ENCODE measurements around the gene C5orf22.
"Not testable (repeated sequence)": the region's sequence is repeated elsewhere in the genome, so short reads cannot be mapped to it uniquely, and the experiment has no call there.

Gene C5orf22

GRCh38 chr5:31561946-31562345, 29.8 kb downstream of the C5orf22 start:
- Histone ChIP-seq H3K9ac (ENCODE audit: low read length) (no peak overlapping the region), H3K4me2 (ENCODE audit: low read depth, low read length) (no peak overlapping the region), H3K4me3 (ENCODE audit: low read length) (no peak overlapping the region), H3K27ac (ENCODE audit: low read length) (no peak overlapping the region), H3K27me3 (replicated peaks; ENCODE audit: insufficient read depth, low read length) (no peaks in the 10 kb centered on the region), H3F3A (ENCODE audit: insufficient read depth, low read length) (no peaks in the 10 kb centered on the region), H4K20me1 (ENCODE audit: insufficient read depth, low read length) (no peaks in the 10 kb centered on the region), H3K9me3 (replicated peaks; ENCODE audit: insufficient read depth, low read length) (no peaks in the 10 kb centered on the region), H3K79me2 (ENCODE audit: low read length) (no peaks in the 10 kb centered on the region), H3K36me3 (replicated peaks; ENCODE audit: insufficient read depth, low read length) (no peaks in the 10 kb centered on the region), H2AFZ (ENCODE audit: low read length) (no peak overlapping the region), H3K9me2 (replicated peaks; ENCODE audit: insufficient read depth, low read length) (no peaks in the 10 kb centered on the region), H3K4me1 (ENCODE audit: low read length) (no peaks in the 10 kb centered on the region)
- no peak for TF ChIP-seq CTCF (IDR thresholded peaks at IDR 0.05; ENCODE audit: low read length)
- no peak for TF ChIP-seq EZH2 (optimal IDR thresholded peaks at IDR 0.05; ENCODE audit: low read depth, low read length)
- no peak for TF ChIP-seq EZH2phosphoT487 (IDR thresholded peaks at IDR 0.05; ENCODE audit: low read length)
- DNase-seq = no peak

GRCh38 chr5:31563216-31563615, 31.1 kb downstream of the C5orf22 start:
- Histone ChIP-seq H3K27me3 (replicated peaks; ENCODE audit: insufficient read depth, low read length) (no peaks in the 10 kb centered on the region), H3K4me1 (ENCODE audit: low read length) (no peaks in the 10 kb centered on the region), H3K79me2 (ENCODE audit: low read length) (no peaks in the 10 kb centered on the region), H3K4me2 (ENCODE audit: low read depth, low read length) (no peak overlapping the region), H3F3A (ENCODE audit: insufficient read depth, low read length) (no peaks in the 10 kb centered on the region), H3K36me3 (replicated peaks; ENCODE audit: insufficient read depth, low read length) (no peaks in the 10 kb centered on the region), H3K9me2 (replicated peaks; ENCODE audit: insufficient read depth, low read length) (no peaks in the 10 kb centered on the region), H2AFZ (ENCODE audit: low read length) (no peak overlapping the region), H3K9ac (ENCODE audit: low read length) (no peak overlapping the region), H3K4me3 (ENCODE audit: low read length) (no peak overlapping the region), H3K9me3 (replicated peaks; ENCODE audit: insufficient read depth, low read length) (no peaks in the 10 kb centered on the region), H3K27ac (ENCODE audit: low read length) (no peak overlapping the region), H4K20me1 (ENCODE audit: insufficient read depth, low read length) (no peaks in the 10 kb centered on the region)
- DNase-seq = no peak
- TF ChIP-seq CTCF (IDR thresholded peaks at IDR 0.05; ENCODE audit: low read length) = no peak
- no peak for TF ChIP-seq EZH2phosphoT487 (IDR thresholded peaks at IDR 0.05; ENCODE audit: low read length)
- no peak for TF ChIP-seq EZH2 (optimal IDR thresholded peaks at IDR 0.05; ENCODE audit: low read depth, low read length)

- not testable (repeated sequence) for H4K20me1 ChIP-seq (ENCODE audit: insufficient read depth, low read length); H3K27me3 ChIP-seq (replicated peaks; ENCODE audit: insufficient read depth, low read length); H3K9ac ChIP-seq (ENCODE audit: low read length); DNase-seq; H3K9me2 ChIP-seq (replicated peaks; ENCODE audit: insufficient read depth, low read length); H3K27ac ChIP-seq (ENCODE audit: low read length); H3K4me1 ChIP-seq (ENCODE audit: low read length); H3K79me2 ChIP-seq (ENCODE audit: low read length); H3K9me3 ChIP-seq (replicated peaks; ENCODE audit: insufficient read depth, low read length); H2AFZ ChIP-seq (ENCODE audit: low read length); H3K4me3 ChIP-seq (ENCODE audit: low read length); H3K36me3 ChIP-seq (replicated peaks; ENCODE audit: insufficient read depth, low read length); H3K4me2 ChIP-seq (ENCODE audit: low read depth, low read length); H3F3A ChIP-seq (ENCODE audit: insufficient read depth, low read length)
These were observed 34.3 kb downstream of the C5orf22 start for GRCh38 chr5:31566362-31566761.

- no peak for DNase-seq
- H3K4me1 ChIP-seq (ENCODE audit: low read length) = no peaks in the 10 kb centered on the region
- no peaks in the 10 kb centered on the region for H3F3A ChIP-seq (ENCODE audit: insufficient read depth, low read length)
- no peak for TF ChIP-seq CTCF (IDR thresholded peaks at IDR 0.05; ENCODE audit: low read length)
- TF ChIP-seq EZH2 (optimal IDR thresholded peaks at IDR 0.05; ENCODE audit: low read depth, low read length) = no peak
- no peak for TF ChIP-seq EZH2phosphoT487 (IDR thresholded peaks at IDR 0.05; ENCODE audit: low read length)
- H3K9ac ChIP-seq (ENCODE audit: low read length) = no peak overlapping the region
- H3K4me2 ChIP-seq (ENCODE audit: low read depth, low read length) = no peak overlapping the region
- H3K27me3 ChIP-seq (replicated peaks; ENCODE audit: insufficient read depth, low read length) = no peaks in the 10 kb centered on the region
- H2AFZ ChIP-seq (ENCODE audit: low read length) = no peak overlapping the region
- no peak overlapping the region for H3K27ac ChIP-seq (ENCODE audit: low read length)
- no peaks in the 10 kb centered on the region for H3K36me3 ChIP-seq (replicated peaks; ENCODE audit: insufficient read depth, low read length)
- no peaks in the 10 kb centered on the region for H3K79me2 ChIP-seq (ENCODE audit: low read length)
- no peaks in the 10 kb centered on the region for H4K20me1 ChIP-seq (ENCODE audit: insufficient read depth, low read length)
- no peaks in the 10 kb centered on the region for H3K9me3 ChIP-seq (replicated peaks; ENCODE audit: insufficient read depth, low read length)
- no peak overlapping the region for H3K4me3 ChIP-seq (ENCODE audit: low read length)
- no peaks in the 10 kb centered on the region for H3K9me2 ChIP-seq (replicated peaks; ENCODE audit: insufficient read depth, low read length)
These were observed 36.3 kb downstream of the C5orf22 start for GRCh38 chr5:31568302-31568835.
